NCI-H1930 (cell line): ENCODE measurements around the gene CACNB3.
"Not testable (repeated sequence)": the region's sequence is repeated elsewhere in the genome, so short reads cannot be mapped to it uniquely, and the experiment has no call there.

ENCODE experiments used
- DNase-seq, 2 experiments: peaks; one replicate each; lab custom pipeline; 2025; lab: John Stamatoyannopoulos, UW

Gene CACNB3

DNA sequence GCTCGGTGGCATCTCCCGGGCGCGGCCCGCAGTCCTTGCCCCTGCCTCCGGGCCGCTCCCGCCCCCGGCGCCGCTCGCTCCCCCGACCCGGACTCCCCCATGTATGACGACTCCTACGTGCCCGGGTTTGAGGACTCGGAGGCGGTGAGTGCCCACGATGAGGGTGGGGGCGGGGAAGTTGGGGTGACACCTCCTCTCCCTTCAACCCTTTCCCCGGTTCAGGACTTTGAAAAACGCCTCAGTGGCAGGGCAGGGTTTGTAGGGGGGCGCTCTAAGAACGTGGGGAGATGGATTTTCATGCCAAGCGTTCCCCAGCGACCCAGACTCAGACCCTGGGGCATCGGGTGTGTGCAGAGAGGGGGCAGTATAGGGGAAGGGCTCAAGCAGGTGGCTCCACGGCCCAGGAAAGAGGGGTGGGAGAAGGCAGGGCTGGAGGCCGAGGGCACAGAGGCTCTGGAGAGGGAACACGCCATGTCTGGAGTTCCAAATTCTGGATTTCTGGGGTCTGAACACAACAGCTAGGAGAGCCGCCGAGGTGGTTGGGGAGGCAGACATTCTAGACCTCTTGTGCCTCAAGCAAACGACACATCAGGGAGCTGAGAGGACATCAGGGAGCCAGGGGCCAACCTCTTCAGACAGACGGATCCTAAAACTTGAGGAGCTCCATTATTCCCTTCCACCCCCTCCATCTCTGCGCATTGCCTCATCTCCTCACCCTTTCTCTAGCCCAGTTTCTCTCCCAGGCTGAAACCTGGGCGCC lies 715 bp downstream of the CACNB3 start:
- no peak for DNase-seq

GRCh38 chr12:48819986-48820725 lies 1.9 kb downstream of the CACNB3 start:
- no peak for DNase-seq

GRCh38 chr12:48822139-48822538 lies 3.8 kb downstream of the CACNB3 start:
- no peak for DNase-seq

GRCh38 chr12:48822711-48823110 lies 4.4 kb downstream of the CACNB3 start:
- DNase-seq: no peak

DNA sequence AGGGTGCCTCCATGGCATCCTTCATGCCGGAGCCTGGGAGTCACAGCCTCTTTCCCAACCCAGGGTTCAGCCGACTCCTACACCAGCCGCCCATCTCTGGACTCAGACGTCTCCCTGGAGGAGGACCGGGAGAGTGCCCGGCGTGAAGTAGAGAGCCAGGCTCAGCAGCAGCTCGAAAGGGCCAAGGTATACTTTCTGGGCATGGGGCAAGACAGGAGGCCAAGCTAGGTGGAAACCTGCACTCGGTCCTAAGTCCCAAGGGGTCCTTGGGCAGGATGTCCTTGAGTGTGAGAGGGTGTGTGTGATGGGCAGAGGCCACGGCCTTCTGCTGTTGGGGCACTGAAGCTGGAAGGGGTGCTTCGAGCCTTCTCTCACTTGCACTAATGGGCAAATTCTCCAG lies 5.0 kb downstream of the CACNB3 start:
- DNase-seq: no peak

GRCh38 chr12:48824112-48824511 lies 5.8 kb downstream of the CACNB3 start:
- DNase-seq: no peak

DNA sequence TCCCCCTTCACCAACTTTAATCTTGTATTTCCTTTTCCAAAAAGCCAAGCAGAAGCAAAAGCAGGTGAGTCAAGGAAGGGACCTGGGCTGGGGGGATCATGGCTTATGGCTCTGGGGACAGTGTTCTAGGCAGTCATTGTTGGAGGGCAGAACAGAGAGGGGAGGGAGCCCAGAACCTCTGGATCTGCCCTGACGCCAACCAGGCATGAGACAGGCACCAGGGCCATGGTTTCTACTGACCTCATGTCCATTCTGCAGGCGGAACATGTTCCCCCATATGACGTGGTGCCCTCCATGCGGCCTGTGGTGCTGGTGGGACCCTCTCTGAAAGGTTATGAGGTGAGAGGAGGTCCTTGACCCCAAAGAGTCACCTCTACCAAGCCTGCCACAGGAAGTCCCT lies 6.6 kb downstream of the CACNB3 start:
- DNase-seq: no peak

GRCh38 chr12:48826209-48826855 lies 8.0 kb downstream of the CACNB3 start:
- no peak for DNase-seq

- no peak for DNase-seq
Observed at GRCh38 chr12:48827026-48827425, 8.7 kb downstream of the CACNB3 start.

GRCh38 chr12:48827513-48828096 lies 9.3 kb downstream of the CACNB3 start:
- DNase-seq: no peak

GRCh38 chr12:48828293-48828692 lies 10.0 kb downstream of the CACNB3 start:
- no peak for DNase-seq

GRCh38 chr12:48828841-48829575 lies 10.7 kb downstream of the CACNB3 start:
- no peak for DNase-seq

DNA sequence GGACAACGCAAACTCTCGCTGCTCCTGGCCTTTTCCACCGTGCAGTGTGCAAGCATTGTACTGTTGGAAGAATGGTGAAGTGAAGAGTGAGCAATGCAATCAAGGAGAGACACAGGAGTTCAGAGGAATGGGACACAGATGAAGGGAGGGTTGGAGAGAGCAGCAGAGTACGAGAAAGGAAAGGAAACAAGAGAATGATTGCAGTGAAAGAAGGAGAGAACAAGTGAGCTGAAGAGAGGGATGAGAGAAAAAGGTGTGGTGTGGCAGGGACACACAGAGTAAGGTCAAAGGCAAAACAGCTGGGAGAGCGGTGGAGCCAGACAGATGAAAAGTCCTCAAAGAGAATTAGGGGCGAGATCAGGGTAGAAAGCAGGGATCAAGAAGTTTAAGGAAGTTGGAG lies 13.0 kb downstream of the CACNB3 start:
- DNase-seq: no peak

DNA sequence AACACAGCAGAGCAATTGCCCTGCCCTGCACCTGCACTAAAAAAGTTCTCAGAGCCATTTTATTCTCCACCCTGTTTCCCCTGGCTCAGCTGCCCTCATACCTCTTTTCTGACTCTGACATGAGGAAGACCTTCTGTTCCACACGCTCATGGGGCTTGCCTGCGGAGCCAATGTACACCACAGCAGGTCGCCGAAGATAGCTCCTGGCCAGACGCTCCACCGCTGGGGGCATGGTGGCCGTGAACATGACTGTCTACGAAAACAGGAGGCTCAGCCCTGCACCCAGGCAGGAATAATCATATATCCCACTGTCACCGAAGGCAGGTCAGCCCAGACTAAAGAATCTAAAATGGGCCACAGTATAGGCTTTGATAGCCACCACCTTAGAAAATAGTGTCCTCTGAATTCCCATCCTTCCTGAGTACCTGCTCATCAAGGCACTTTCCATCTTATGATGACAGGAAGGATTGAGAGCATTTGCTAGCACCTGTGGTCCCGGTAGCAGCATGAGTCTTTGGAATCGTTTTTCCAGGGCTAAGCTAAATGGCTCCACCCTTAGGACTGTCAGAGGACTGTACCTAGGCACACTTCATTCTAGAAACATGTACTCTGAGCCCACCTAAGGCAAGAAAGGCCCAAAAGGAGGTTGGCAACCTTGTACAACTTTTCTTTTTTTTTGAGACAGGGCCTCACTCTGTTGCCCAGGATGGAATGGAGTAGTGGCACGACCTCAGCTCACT lies 14.2 kb downstream of the CACNB3 start:
- DNase-seq: no peak

- no peak for DNase-seq
Observed at GRCh38 chr12:48838048-48838447, 19.8 kb downstream of the CACNB3 start.

DNA sequence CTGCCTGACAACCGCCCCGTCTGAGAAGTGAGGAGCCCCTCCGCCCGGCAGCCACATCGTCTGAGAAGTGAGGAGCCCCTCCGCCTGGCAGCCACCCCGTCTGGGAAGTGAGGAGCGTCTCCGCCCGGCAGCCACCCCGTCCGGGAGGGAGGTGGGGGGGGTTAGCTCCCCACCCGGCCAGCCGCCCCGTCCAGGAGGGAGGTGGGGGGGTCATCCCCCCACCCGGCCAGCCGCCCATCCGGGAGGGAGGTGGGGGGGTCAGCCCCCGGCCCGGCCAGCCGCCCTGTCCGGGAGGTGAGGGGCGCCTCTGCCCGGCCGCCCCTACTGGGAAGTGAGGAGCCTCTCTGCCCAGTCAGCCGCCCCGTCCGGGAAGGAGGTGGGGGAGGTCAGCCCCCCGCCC lies 23.7 kb downstream of the CACNB3 start:
- not testable (repeated sequence) for DNase-seq

DNA sequence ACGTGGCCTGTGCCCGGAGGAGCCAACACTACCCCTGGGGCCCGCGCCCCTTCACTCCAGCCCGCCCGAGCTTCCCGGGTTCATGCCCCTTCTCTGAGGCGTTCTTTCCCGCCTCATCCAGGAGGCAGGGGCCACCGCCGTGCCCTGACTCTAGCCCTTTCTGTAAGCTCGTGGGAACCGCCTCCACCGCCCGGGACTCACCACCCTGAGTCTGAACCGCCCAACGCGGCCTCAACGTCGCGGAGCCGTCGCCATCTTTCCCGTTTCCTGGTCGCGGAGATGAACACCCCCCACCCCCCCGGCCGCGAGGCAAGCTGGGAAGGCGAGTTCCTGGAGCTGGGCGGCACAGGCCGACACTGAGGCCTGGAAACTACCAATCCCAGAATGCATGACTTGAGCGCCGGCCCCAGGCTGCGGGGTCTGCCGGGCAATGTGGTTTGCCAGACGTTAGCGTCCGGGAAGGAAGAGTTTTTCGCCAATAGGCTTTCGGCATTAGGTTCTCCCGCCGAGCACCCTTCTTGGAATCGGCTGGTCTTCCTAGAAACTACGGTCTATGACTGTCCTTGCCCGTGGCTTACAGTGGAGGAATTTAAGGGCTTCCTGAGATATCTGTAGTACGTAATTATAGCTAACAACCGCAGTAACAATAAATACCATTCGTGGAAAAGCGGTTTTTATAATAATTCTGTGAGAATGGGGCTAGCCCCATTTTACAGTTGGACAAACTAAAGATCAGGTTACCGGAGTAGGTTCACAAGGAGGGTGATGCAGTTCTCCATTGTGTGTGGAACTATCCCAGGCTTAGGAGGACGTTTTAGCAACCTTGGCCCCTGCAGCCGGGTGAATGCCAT lies 33.8 kb downstream of the CACNB3 start, which contains the start of gene DDX23:
TSS of gene DDX23 (minus strand) at position 281 of the 851 bp plus-strand sequence. CDS start 6,381 bp downstream, outside the sequence.
- peak; percentile 94 to 95 for DNase-seq

GRCh38 chr12:48852734-48853688 lies 34.7 kb downstream of the CACNB3 start:
- DNase-seq: peak; percentile 75 to 83

- no peak for DNase-seq
Observed at GRCh38 chr12:48854488-48854887, 36.2 kb downstream of the CACNB3 start.
